Measurements from ENCODE around the gene MAD1L1.
"Not testable (repeated sequence)": the region's sequence is repeated elsewhere in the genome, so short reads cannot be mapped to it uniquely, and the experiment has no call there.

The MAD1L1 gene

GRCh38 chr7:1841286-1842021, 391.3 kb downstream of the MAD1L1 start:
- not testable (repeated sequence) for DNase-seq

- DNase-seq, result not testable (repeated sequence)
Observed at GRCh38 chr7:1840744-1841143, 392.0 kb downstream of the MAD1L1 start.

- DNase-seq, result no peak
Observed at GRCh38 chr7:1839701-1840100, 393.0 kb downstream of the MAD1L1 start.

GRCh38 chr7:1838911-1839531, 393.7 kb downstream of the MAD1L1 start:
- not testable (repeated sequence) for DNase-seq

GRCh38 chr7:1838544-1838872, 394.2 kb downstream of the MAD1L1 start:
- peak; percentile 45 for DNase-seq

GRCh38 chr7:1837696-1838543, 394.8 kb downstream of the MAD1L1 start:
- not testable (repeated sequence) for DNase-seq

GRCh38 chr7:1831933-1832535, 400.7 kb downstream of the MAD1L1 start:
- not testable (repeated sequence) for DNase-seq

GRCh38 chr7:1831471-1831870, 401.3 kb downstream of the MAD1L1 start:
- not testable (repeated sequence) for DNase-seq

GRCh38 chr7:1829668-1830067, 403.1 kb downstream of the MAD1L1 start:
- DNase-seq, result not testable (repeated sequence)

GRCh38 chr7:1829111-1829510, 403.6 kb downstream of the MAD1L1 start:
- DNase-seq, result no peak

- not testable (repeated sequence) for DNase-seq
Observed at GRCh38 chr7:1828170-1828569, 404.6 kb downstream of the MAD1L1 start.

GRCh38 chr7:1827521-1827981, 405.2 kb downstream of the MAD1L1 start:
- DNase-seq, result not testable (repeated sequence)

- not testable (repeated sequence) for DNase-seq
Observed at GRCh38 chr7:1826931-1827330, 405.8 kb downstream of the MAD1L1 start.

- DNase-seq, result no peak
Observed at GRCh38 chr7:1825897-1826741, 406.6 kb downstream of the MAD1L1 start.

- DNase-seq, result not testable (repeated sequence)
Observed at GRCh38 chr7:1825647-1825896, 407.2 kb downstream of the MAD1L1 start.

- DNase-seq, result not testable (repeated sequence)
Observed at GRCh38 chr7:1824882-1825646, 407.7 kb downstream of the MAD1L1 start.

- not testable (repeated sequence) for DNase-seq
Observed at GRCh38 chr7:1824151-1824881, 408.4 kb downstream of the MAD1L1 start.

GRCh38 chr7:1823376-1824150, 409.2 kb downstream of the MAD1L1 start:
- no peak for DNase-seq

- DNase-seq, result no peak
Observed at GRCh38 chr7:1819259-1819841, 413.4 kb downstream of the MAD1L1 start.
